HPDE6-E6E7 (cell line): Measurements from ENCODE around the gene FAM187B.
"Not testable (repeated sequence)": the region's sequence is repeated elsewhere in the genome, so short reads cannot be mapped to it uniquely, and the experiment has no call there.

ENCODE experiments used
- DNase-seq: peaks from one replicate; pipeline ENCODE4 v3.0.0; 2011; ENCODE audit warnings: missing footprints; ENCODE audit errors: extremely low spot score

The FAM187B gene

GRCh38 chr19:35213663-35214632 lies 14.6 kb downstream of the FAM187B start:
- DNase-seq = peak; percentile 78

- DNase-seq = no peak
These were observed 16.3 kb downstream of the FAM187B start for GRCh38 chr19:35212241-35212640.

GRCh38 chr19:35211545-35212230 lies 16.9 kb downstream of the FAM187B start:
- DNase-seq = no peak

- no peak for DNase-seq
These were observed 18.9 kb downstream of the FAM187B start for GRCh38 chr19:35209646-35210045.

GRCh38 chr19:35208121-35208520 lies 20.4 kb downstream of the FAM187B start:
- DNase-seq = no peak

GRCh38 chr19:35207391-35207871 lies 21.1 kb downstream of the FAM187B start:
- no peak for DNase-seq

- no peak for DNase-seq
These were observed 21.7 kb downstream of the FAM187B start for GRCh38 chr19:35206855-35207254.

- DNase-seq = no peak
These were observed 22.2 kb downstream of the FAM187B start for GRCh38 chr19:35206379-35206778.

GRCh38 chr19:35205733-35206323 lies 22.7 kb downstream of the FAM187B start:
- DNase-seq = no peak

- DNase-seq = no peak
These were observed 23.5 kb downstream of the FAM187B start for GRCh38 chr19:35204799-35205732.

- no peak for DNase-seq
These were observed 25.5 kb downstream of the FAM187B start for GRCh38 chr19:35202722-35203688.

GRCh38 chr19:35199481-35199880 lies 29.1 kb downstream of the FAM187B start:
- DNase-seq = no peak

- not testable (repeated sequence) for DNase-seq
These were observed 31.7 kb downstream of the FAM187B start for GRCh38 chr19:35196861-35197260.

GRCh38 chr19:35195830-35196229 lies 32.7 kb downstream of the FAM187B start:
- DNase-seq = no peak

- no peak for DNase-seq
These were observed 34.2 kb downstream of the FAM187B start for GRCh38 chr19:35194012-35194984.

- DNase-seq = no peak
These were observed 43.7 kb downstream of the FAM187B start for GRCh38 chr19:35184884-35185283.

- DNase-seq = no peak
These were observed 44.3 kb downstream of the FAM187B start for GRCh38 chr19:35184267-35184666.

GRCh38 chr19:35181387-35181786 lies 47.2 kb downstream of the FAM187B start:
- DNase-seq = no peak

- no peak for DNase-seq
These were observed 48.7 kb downstream of the FAM187B start for GRCh38 chr19:35179830-35180229.
